ENCODE measurements around the gene SLC8A1.

- TF ChIP-seq, protein P1, sequence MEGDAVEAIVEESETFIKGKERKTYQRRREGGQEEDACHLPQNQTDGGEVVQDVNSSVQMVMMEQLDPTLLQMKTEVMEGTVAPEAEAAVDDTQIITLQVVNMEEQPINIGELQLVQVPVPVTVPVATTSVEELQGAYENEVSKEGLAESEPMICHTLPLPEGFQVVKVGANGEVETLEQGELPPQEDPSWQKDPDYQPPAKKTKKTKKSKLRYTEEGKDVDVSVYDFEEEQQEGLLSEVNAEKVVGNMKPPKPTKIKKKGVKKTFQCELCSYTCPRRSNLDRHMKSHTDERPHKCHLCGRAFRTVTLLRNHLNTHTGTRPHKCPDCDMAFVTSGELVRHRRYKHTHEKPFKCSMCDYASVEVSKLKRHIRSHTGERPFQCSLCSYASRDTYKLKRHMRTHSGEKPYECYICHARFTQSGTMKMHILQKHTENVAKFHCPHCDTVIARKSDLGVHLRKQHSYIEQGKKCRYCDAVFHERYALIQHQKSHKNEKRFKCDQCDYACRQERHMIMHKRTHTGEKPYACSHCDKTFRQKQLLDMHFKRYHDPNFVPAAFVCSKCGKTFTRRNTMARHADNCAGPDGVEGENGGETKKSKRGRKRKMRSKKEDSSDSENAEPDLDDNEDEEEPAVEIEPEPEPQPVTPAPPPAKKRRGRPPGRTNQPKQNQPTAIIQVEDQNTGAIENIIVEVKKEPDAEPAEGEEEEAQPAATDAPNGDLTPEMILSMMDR (IDR thresholded peaks at IDR 0.05; ENCODE audit: borderline replicate concordance, extremely low read depth, low read length, poor library complexity, severe bottlenecking) = peak; percentile 23
- TF ChIP-seq EZH2 (IDR thresholded peaks at IDR 0.05; ENCODE audit: borderline replicate concordance, low read depth, low read length, severe bottlenecking) = no peak
These were observed 221.0 kb downstream of the SLC8A1 start for GRCh38 chr2:40230707-40231432.
